ENCODE results near the gene CYP1A2.

GRCh38 chr15:74716651-74717050, 32.0 kb upstream of the CYP1A2 start:
- no peak for TF ChIP-seq CTCF (IDR thresholded peaks at IDR 0.05; ENCODE audit: borderline replicate concordance, extremely low read depth, low read length, poor library complexity, severe bottlenecking)
- TF ChIP-seq EZH2 (IDR thresholded peaks at IDR 0.05; ENCODE audit: borderline replicate concordance, low read depth, low read length, severe bottlenecking): no peak

Data from DND-41 (cell line).